Glomerular visceral epithelial cell (primary cell): ENCODE measurements around the gene IGFL2.
"Not testable (repeated sequence)": the region's sequence is repeated elsewhere in the genome, so short reads cannot be mapped to it uniquely, and the experiment has no call there.

Experiments used
- DNase-seq: peaks from one replicate; pipeline ENCODE4 v3.0.0-alpha.2; 2016; ENCODE audit errors: extremely low spot score

Gene IGFL2

GRCh38 chr19:46189971-46190888, 42.2 kb downstream of the IGFL2 start:
- no peak for DNase-seq

GRCh38 chr19:46191356-46191755, 43.3 kb downstream of the IGFL2 start:
- no peak for DNase-seq

- no peak for DNase-seq
Observed at GRCh38 chr19:46191972-46192371, 43.9 kb downstream of the IGFL2 start.

GRCh38 chr19:46192626-46192991, 44.6 kb downstream of the IGFL2 start:
- not testable (repeated sequence) for DNase-seq

- DNase-seq: peak; percentile 69
Observed at GRCh38 chr19:46192992-46193650, 45.1 kb downstream of the IGFL2 start.

GRCh38 chr19:46193678-46194077, 45.6 kb downstream of the IGFL2 start:
- no peak for DNase-seq

- no peak for DNase-seq
Observed at GRCh38 chr19:46195104-46195503, 47.1 kb downstream of the IGFL2 start.

GRCh38 chr19:46195919-46196318, 47.9 kb downstream of the IGFL2 start:
- not testable (repeated sequence) for DNase-seq

GRCh38 chr19:46196410-46197124, 48.5 kb downstream of the IGFL2 start:
- DNase-seq: no peak

GRCh38 chr19:46197314-46198070, 49.5 kb downstream of the IGFL2 start:
- peak; percentile 47 for DNase-seq

GRCh38 chr19:46198756-46199155, 50.7 kb downstream of the IGFL2 start:
- peak; percentile 94 for DNase-seq

- DNase-seq: peak; percentile 92
Observed at GRCh38 chr19:46201454-46202310, 53.6 kb downstream of the IGFL2 start.

- peak; percentile 73 for DNase-seq
Observed at GRCh38 chr19:46202426-46202825, 54.4 kb downstream of the IGFL2 start.

- DNase-seq: peak; percentile 76
Observed at GRCh38 chr19:46202872-46203860, 55.1 kb downstream of the IGFL2 start.

GRCh38 chr19:46204008-46204407, 56.0 kb downstream of the IGFL2 start:
- DNase-seq: no peak

- no peak for DNase-seq
Observed at GRCh38 chr19:46205183-46205984, 57.3 kb downstream of the IGFL2 start.

GRCh38 chr19:46206176-46206575, 58.1 kb downstream of the IGFL2 start:
- peak; percentile 60 for DNase-seq

- DNase-seq: no peak
Observed at GRCh38 chr19:46206682-46207081, 58.6 kb downstream of the IGFL2 start.

- not testable (repeated sequence) for DNase-seq
Observed at GRCh38 chr19:46207858-46208257, 59.8 kb downstream of the IGFL2 start.
